ENCODE results near the gene EFCC1.

EFCC1 gene

GRCh38 chr3:129036222-129037092, 35.4 kb downstream of the EFCC1 start:
- H3K27ac ChIP-seq (ENCODE audit: low read length) = no peak overlapping the region
- H3K9ac ChIP-seq (ENCODE audit: low read length) = no peak overlapping the region
- no peak overlapping the region for H3K4me3 ChIP-seq (ENCODE audit: low read length)
- H3K4me1 ChIP-seq (ENCODE audit: control insufficient read depth, low read depth, low read length) = no peaks in the 10 kb centered on the region
- H3K9me3 ChIP-seq (ENCODE audit: control insufficient read depth, low read depth, low read length) = no peaks in the 10 kb centered on the region
- H3K27me3 ChIP-seq (ENCODE audit: control insufficient read depth, insufficient read depth, low read length) = no peaks in the 10 kb centered on the region
- H3K36me3 ChIP-seq (ENCODE audit: control insufficient read depth, low read depth, low read length) = no peaks in the 10 kb centered on the region

DNA sequence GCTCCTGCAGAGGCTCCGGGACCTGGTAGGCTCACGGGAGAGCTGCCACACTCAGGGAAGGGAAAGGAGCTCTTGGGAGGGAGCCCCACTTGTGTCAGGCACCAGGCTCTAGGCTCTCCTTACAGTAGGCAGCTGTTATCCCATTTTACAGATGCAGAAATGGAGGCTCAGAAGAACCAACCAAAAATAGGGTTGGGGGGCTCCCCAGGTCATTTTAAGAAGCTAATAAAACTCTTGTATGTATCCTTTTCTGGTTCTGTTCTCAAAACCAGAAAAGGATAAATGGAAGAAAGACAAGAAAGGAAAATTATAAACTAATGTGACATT, 36.0 kb downstream of the EFCC1 start:
- no peaks in the 10 kb centered on the region for H3K4me1 ChIP-seq (ENCODE audit: control insufficient read depth, low read depth, low read length)
- H3K9ac ChIP-seq (ENCODE audit: low read length) = no peak overlapping the region
- H3K9me3 ChIP-seq (ENCODE audit: control insufficient read depth, low read depth, low read length) = no peaks in the 10 kb centered on the region
- H3K27me3 ChIP-seq (ENCODE audit: control insufficient read depth, insufficient read depth, low read length) = no peaks in the 10 kb centered on the region
- H3K27ac ChIP-seq (ENCODE audit: low read length) = no peak overlapping the region
- H3K4me3 ChIP-seq (ENCODE audit: low read length) = no peak overlapping the region
- H3K36me3 ChIP-seq (ENCODE audit: control insufficient read depth, low read depth, low read length) = no peaks in the 10 kb centered on the region

DNA sequence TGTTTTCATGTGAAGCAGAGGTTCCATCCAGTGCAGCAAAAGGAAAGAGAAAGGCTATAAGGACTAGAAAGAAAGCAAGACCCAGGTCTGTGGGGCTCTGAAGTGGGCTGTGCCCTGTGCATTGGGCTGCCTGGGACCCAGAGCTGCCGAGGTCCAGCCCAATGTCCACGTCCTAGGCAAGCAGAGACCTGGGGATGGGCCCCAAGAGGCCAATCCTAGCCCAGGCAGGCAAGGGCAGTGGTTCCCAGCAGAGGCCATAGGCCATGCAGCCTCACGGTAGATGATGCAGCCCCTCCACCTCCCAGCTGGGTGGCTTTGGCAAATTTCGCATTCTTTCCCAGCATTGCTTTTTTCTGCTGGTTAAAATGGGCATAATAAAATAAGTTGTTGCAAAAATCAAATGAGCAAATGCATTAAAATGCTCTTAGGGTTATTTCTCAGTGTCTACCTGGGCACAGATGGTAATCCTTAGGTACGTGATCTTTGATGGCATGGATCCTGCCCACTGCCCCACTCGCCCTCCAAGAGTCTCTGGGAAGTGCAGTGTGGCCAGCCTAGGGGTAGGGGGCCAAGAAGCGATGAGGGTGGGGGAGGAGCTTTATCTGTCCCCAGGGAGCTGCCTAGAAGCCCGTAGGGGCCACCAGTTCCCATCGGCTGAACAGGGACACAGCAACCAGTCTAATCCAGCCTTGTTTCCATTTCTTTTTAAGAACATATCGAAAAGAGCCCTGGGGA, 37.2 kb downstream of the EFCC1 start:
- Histone ChIP-seq H3K9me3 (ENCODE audit: control insufficient read depth, low read depth, low read length) (no peaks in the 10 kb centered on the region), H3K27ac (ENCODE audit: low read length) (no peak overlapping the region), H3K4me3 (ENCODE audit: low read length) (no peak overlapping the region), H3K4me1 (ENCODE audit: control insufficient read depth, low read depth, low read length) (no peaks in the 10 kb centered on the region), H3K27me3 (ENCODE audit: control insufficient read depth, insufficient read depth, low read length) (no peaks in the 10 kb centered on the region), H3K36me3 (ENCODE audit: control insufficient read depth, low read depth, low read length) (no peaks in the 10 kb centered on the region), H3K9ac (ENCODE audit: low read length) (no peak overlapping the region)

- H3K36me3 ChIP-seq (ENCODE audit: control insufficient read depth, low read depth, low read length) = no peaks in the 10 kb centered on the region
- H3K4me3 ChIP-seq (ENCODE audit: low read length) = no peak overlapping the region
- H3K27ac ChIP-seq (ENCODE audit: low read length) = no peak overlapping the region
- H3K9ac ChIP-seq (ENCODE audit: low read length) = no peak overlapping the region
- H3K4me1 ChIP-seq (ENCODE audit: control insufficient read depth, low read depth, low read length) = no peaks in the 10 kb centered on the region
- H3K9me3 ChIP-seq (ENCODE audit: control insufficient read depth, low read depth, low read length) = no peaks in the 10 kb centered on the region
- H3K27me3 ChIP-seq (ENCODE audit: control insufficient read depth, insufficient read depth, low read length) = no peaks in the 10 kb centered on the region
Measured at GRCh38 chr3:129039271-129040038, 38.4 kb downstream of the EFCC1 start.

GRCh38 chr3:129040039-129040336, 38.9 kb downstream of the EFCC1 start:
- H3K27ac ChIP-seq (ENCODE audit: low read length) = no peak overlapping the region
- no peaks in the 10 kb centered on the region for H3K9me3 ChIP-seq (ENCODE audit: control insufficient read depth, low read depth, low read length)
- H3K4me1 ChIP-seq (ENCODE audit: control insufficient read depth, low read depth, low read length) = no peaks in the 10 kb centered on the region
- H3K36me3 ChIP-seq (ENCODE audit: control insufficient read depth, low read depth, low read length) = no peaks in the 10 kb centered on the region
- no peaks in the 10 kb centered on the region for H3K27me3 ChIP-seq (ENCODE audit: control insufficient read depth, insufficient read depth, low read length)
- H3K4me3 ChIP-seq (ENCODE audit: low read length) = no peak overlapping the region
- H3K9ac ChIP-seq (ENCODE audit: low read length) = no peak overlapping the region

DNA sequence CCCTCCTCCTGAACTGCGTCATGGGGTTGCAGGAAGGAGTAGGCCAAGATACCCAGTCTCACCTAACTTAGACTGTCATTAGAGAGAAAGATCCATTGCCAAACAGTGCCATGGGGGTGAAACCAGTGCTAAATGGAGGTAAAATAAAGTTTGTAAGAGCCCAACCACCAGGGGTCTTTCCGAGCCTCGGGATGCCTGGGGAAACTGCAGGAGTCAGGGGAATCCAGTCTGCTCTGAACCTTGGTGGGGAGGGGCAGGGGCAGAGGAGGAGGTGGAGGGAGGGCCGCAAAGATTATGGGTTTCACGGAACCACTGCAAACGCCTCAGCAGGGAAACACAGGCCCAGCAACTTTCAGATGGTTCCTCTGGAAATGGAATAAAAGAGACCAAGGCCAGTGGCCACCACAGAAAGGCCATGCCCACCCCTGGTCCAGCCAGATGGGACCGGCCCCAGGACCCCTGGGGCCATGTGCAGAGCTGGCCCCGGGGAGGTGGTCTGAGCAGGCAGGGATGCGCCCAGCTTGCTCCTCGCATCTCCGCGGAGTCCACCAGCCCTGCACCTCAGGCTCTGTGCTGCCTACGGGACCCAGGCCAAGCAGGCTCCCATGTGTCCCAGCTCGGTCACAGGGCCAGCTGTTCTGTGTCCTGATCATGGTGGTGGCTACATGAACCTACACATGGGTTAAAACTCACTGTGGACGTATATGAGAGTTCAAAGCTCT, 39.6 kb downstream of the EFCC1 start:
- H3K36me3 ChIP-seq (ENCODE audit: control insufficient read depth, low read depth, low read length) = no peaks in the 10 kb centered on the region
- H3K4me1 ChIP-seq (ENCODE audit: control insufficient read depth, low read depth, low read length) = no peaks in the 10 kb centered on the region
- H3K9me3 ChIP-seq (ENCODE audit: control insufficient read depth, low read depth, low read length) = no peaks in the 10 kb centered on the region
- no peak overlapping the region for H3K9ac ChIP-seq (ENCODE audit: low read length)
- H3K27me3 ChIP-seq (ENCODE audit: control insufficient read depth, insufficient read depth, low read length) = no peaks in the 10 kb centered on the region
- H3K27ac ChIP-seq (ENCODE audit: low read length) = no peak overlapping the region
- no peak overlapping the region for H3K4me3 ChIP-seq (ENCODE audit: low read length)

GRCh38 chr3:129045675-129046036, 44.6 kb downstream of the EFCC1 start:
- Histone ChIP-seq H3K36me3 (ENCODE audit: control insufficient read depth, low read depth, low read length) (no peaks in the 10 kb centered on the region), H3K4me1 (ENCODE audit: control insufficient read depth, low read depth, low read length) (no peaks in the 10 kb centered on the region), H3K27ac (ENCODE audit: low read length) (no peak overlapping the region), H3K27me3 (ENCODE audit: control insufficient read depth, insufficient read depth, low read length) (no peaks in the 10 kb centered on the region), H3K9ac (ENCODE audit: low read length) (no peak overlapping the region), H3K9me3 (ENCODE audit: control insufficient read depth, low read depth, low read length) (no peaks in the 10 kb centered on the region), H3K4me3 (ENCODE audit: low read length) (no peak overlapping the region)

- Histone ChIP-seq H3K4me1 (ENCODE audit: control insufficient read depth, low read depth, low read length) (no peaks in the 10 kb centered on the region), H3K4me3 (ENCODE audit: low read length) (no peak overlapping the region), H3K9ac (ENCODE audit: low read length) (no peak overlapping the region), H3K27me3 (ENCODE audit: control insufficient read depth, insufficient read depth, low read length) (no peaks in the 10 kb centered on the region), H3K36me3 (ENCODE audit: control insufficient read depth, low read depth, low read length) (no peaks in the 10 kb centered on the region), H3K9me3 (ENCODE audit: control insufficient read depth, low read depth, low read length) (no peaks in the 10 kb centered on the region), H3K27ac (ENCODE audit: low read length) (no peak overlapping the region)
Measured at GRCh38 chr3:129046037-129046731, 45.1 kb downstream of the EFCC1 start.

DNA sequence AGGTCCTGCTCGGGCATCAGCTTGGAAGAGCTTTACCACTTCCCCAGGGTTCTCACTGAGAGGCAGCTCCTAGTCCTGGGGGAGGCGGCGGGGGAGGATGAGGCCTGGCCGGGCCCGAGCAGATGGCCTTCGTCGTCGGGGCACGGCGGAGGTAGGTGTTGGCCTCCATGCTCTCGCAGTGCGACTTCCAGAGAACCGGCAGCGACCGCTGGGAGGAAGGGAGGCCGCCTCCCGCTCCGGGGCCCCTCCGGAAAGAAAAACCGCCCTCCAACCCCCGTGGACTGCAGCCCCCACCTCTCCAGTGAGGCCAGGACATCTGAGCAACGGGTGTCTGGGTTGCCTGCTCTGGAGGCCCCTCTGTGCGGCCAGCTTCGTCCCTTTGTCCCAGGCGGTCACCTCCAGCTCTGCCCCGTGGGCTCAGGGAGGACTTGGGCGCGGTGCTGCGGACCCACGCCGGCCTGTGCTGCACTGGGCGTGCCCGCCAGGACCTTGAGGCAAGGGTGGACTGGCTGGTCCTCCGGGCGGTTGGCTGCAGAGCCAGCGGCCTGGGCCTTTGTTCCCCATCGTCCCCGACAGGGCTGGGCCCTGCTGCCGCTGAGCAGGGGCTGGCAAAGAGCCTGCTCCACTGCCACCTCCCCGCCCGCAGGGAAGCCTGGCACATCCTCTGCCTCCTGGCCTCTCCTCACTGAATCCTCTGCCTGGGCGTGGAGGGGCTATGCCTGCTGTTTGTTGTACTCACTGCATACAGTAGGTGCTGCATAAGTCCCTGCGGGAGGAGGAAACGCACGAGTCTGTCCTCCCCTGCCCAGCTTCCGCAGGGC, 45.8 kb downstream of the EFCC1 start:
- no peak overlapping the region for H3K27ac ChIP-seq (ENCODE audit: low read length)
- H3K9me3 ChIP-seq (ENCODE audit: control insufficient read depth, low read depth, low read length) = no peaks in the 10 kb centered on the region
- no peaks in the 10 kb centered on the region for H3K36me3 ChIP-seq (ENCODE audit: control insufficient read depth, low read depth, low read length)
- no peaks in the 10 kb centered on the region for H3K27me3 ChIP-seq (ENCODE audit: control insufficient read depth, insufficient read depth, low read length)
- no peaks in the 10 kb centered on the region for H3K4me1 ChIP-seq (ENCODE audit: control insufficient read depth, low read depth, low read length)
- no peak overlapping the region for H3K4me3 ChIP-seq (ENCODE audit: low read length)
- no peak overlapping the region for H3K9ac ChIP-seq (ENCODE audit: low read length)

DNA sequence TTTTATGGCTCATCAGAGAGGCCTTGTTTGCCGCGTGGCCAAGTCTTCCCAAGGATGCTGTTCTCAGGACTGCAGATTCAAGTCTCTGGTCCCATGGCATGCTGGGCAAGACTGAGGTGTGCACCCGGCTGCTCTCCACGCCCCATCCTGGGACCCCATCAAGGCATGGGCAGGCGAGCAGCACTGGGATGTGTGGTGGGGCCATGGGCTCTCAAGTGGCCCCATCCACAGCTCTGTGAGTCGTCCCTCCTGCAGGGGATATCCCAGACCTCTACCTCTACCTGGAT, 46.4 kb downstream of the EFCC1 start:
- Histone ChIP-seq H3K27me3 (ENCODE audit: control insufficient read depth, insufficient read depth, low read length) (no peaks in the 10 kb centered on the region), H3K4me3 (ENCODE audit: low read length) (no peak overlapping the region), H3K9me3 (ENCODE audit: control insufficient read depth, low read depth, low read length) (no peaks in the 10 kb centered on the region)

More for the DNA sequence above, 46.4 kb downstream of the EFCC1 start:
- no peaks in the 10 kb centered on the region for H3K4me1 ChIP-seq (ENCODE audit: control insufficient read depth, low read depth, low read length)
- no peaks in the 10 kb centered on the region for H3K36me3 ChIP-seq (ENCODE audit: control insufficient read depth, low read depth, low read length)
- H3K27ac ChIP-seq (ENCODE audit: low read length) = no peak overlapping the region
- no peak overlapping the region for H3K9ac ChIP-seq (ENCODE audit: low read length)
